ENCODE data around the gene RPL32.
A peak's percentile ranks its signal among the peaks of the same experiment; 100 is the strongest.
"Not testable (repeated sequence)": the region's sequence is repeated elsewhere in the genome, so short reads cannot be mapped to it uniquely, and the experiment has no call there.

Gene RPL32

GRCh38 chr3:12841149-12841969 lies at the start of gene RPL32:
Gene RPL32, minus strand, starts transcription at chr3:12841565. Its CDS starts 1,328 bp downstream, at chr3:12840237.
- DNase-seq = peak; percentile 21 to 93 (median 76)

GRCh38 chr3:12890610-12891390 lies 49.4 kb upstream of the RPL32 start:
- DNase-seq = no peak

GRCh38 chr3:12886736-12887135 lies 45.4 kb upstream of the RPL32 start:
- peak in 5 of 56 donors; percentile 17 to 35 (median 23) for DNase-seq

GRCh38 chr3:12886106-12886679 lies 44.8 kb upstream of the RPL32 start:
- DNase-seq = no peak

GRCh38 chr3:12885583-12885930 lies 44.2 kb upstream of the RPL32 start:
- no peak for DNase-seq

- DNase-seq = peak in 3 of 56 donors; percentile 21 to 30 (median 28)
Observed at GRCh38 chr3:12884790-12885582, 43.6 kb upstream of the RPL32 start.

- peak in 50 of 56 donors; percentile 10 to 81 (median 53) for DNase-seq
Observed at GRCh38 chr3:12884186-12884680, 42.9 kb upstream of the RPL32 start.

- no peak for DNase-seq
Observed at GRCh38 chr3:12882336-12883310, 41.3 kb upstream of the RPL32 start.

GRCh38 chr3:12881858-12882257 lies 40.5 kb upstream of the RPL32 start:
- not testable (repeated sequence) for DNase-seq

- DNase-seq = peak in 34 of 56 donors; percentile 11 to 81 (median 53)
Observed at GRCh38 chr3:12879191-12879815, 37.9 kb upstream of the RPL32 start.

- not testable (repeated sequence) for DNase-seq
Observed at GRCh38 chr3:12878758-12879157, 37.4 kb upstream of the RPL32 start.

- DNase-seq = no peak
Observed at GRCh38 chr3:12878141-12878574, 36.8 kb upstream of the RPL32 start.

- no peak for DNase-seq
Observed at GRCh38 chr3:12877040-12877439, 35.7 kb upstream of the RPL32 start.

GRCh38 chr3:12875857-12876836 lies 34.8 kb upstream of the RPL32 start:
- DNase-seq = peak in 3 of 56 donors; percentile 16 to 41 (median 38)

GRCh38 chr3:12871404-12871983 lies 30.1 kb upstream of the RPL32 start:
- DNase-seq = no peak

GRCh38 chr3:12870942-12871341 lies 29.6 kb upstream of the RPL32 start:
- DNase-seq = peak in 2 of 56 donors; percentile 7 to 13

GRCh38 chr3:12869035-12869621 lies 27.8 kb upstream of the RPL32 start:
- peak in 9 of 56 donors; percentile 6 to 61 (median 31) for DNase-seq
